ENCODE data around the gene KIF27.
"Not testable (repeated sequence)": the region's sequence is repeated elsewhere in the genome, so short reads cannot be mapped to it uniquely, and the experiment has no call there.

Gene KIF27

GRCh38 chr9:83933790-83934189 lies 12.6 kb upstream of the KIF27 start:
- DNase-seq, result peak in 3 of 4 experiments; percentile 39 to 60 (median 60)

- no peak for DNase-seq
Observed at GRCh38 chr9:83932851-83933250, 11.6 kb upstream of the KIF27 start.

- DNase-seq, result no peak
Observed at GRCh38 chr9:83932011-83932410, 10.8 kb upstream of the KIF27 start.

- no peak for DNase-seq
Observed at GRCh38 chr9:83930881-83931280, 9.6 kb upstream of the KIF27 start.

- no peak for DNase-seq
Observed at GRCh38 chr9:83927591-83927990, 6.4 kb upstream of the KIF27 start.

GRCh38 chr9:83920469-83920926 lies 734 bp downstream of the KIF27 start:
- peak in 1 of 4 experiments; percentile 18 for DNase-seq

- no peak for DNase-seq
Observed at GRCh38 chr9:83919111-83919510, 2.1 kb downstream of the KIF27 start.

GRCh38 chr9:83912194-83912593 lies 9.0 kb downstream of the KIF27 start:
- peak in 3 of 4 experiments; percentile 14 to 35 (median 28) for DNase-seq

- DNase-seq, result no peak
Observed at GRCh38 chr9:83906144-83906543, 15.1 kb downstream of the KIF27 start.

- DNase-seq, result not testable (repeated sequence)
Observed at GRCh38 chr9:83900615-83901014, 20.6 kb downstream of the KIF27 start.

- not testable (repeated sequence) for DNase-seq
Observed at GRCh38 chr9:83894301-83894700, 26.9 kb downstream of the KIF27 start.

- DNase-seq, result not testable (repeated sequence)
Observed at GRCh38 chr9:83886498-83886897, 34.7 kb downstream of the KIF27 start.

- peak in 3 of 4 experiments; percentile 2 to 17 (median 12) for DNase-seq
Observed at GRCh38 chr9:83885559-83886240, 35.5 kb downstream of the KIF27 start.

GRCh38 chr9:83881687-83882408 lies 39.4 kb downstream of the KIF27 start:
- DNase-seq, result not testable (repeated sequence)

- not testable (repeated sequence) for DNase-seq
Observed at GRCh38 chr9:83875559-83875958, 45.7 kb downstream of the KIF27 start.

- peak in 2 of 4 experiments; percentile 6 to 11 for DNase-seq
Observed at GRCh38 chr9:83849895-83850294, 71.3 kb downstream of the KIF27 start.

- DNase-seq, result not testable (repeated sequence)
Observed at GRCh38 chr9:83837070-83837643, 84.1 kb downstream of the KIF27 start.

GRCh38 chr9:83830426-83831071 lies 90.7 kb downstream of the KIF27 start:
- DNase-seq, result not testable (repeated sequence)

GRCh38 chr9:83824986-83825623 lies 96.1 kb downstream of the KIF27 start:
- DNase-seq, result not testable (repeated sequence)

GRCh38 chr9:83817356-83818278 lies 103.6 kb downstream of the KIF27 start, which contains the start of gene GKAP1:
Gene GKAP1 (minus strand): TSS chr9:83817769. CDS start chr9:83806517, 11,252 bp downstream.
- peak; percentile 53 to 83 (median 68) for DNase-seq

- DNase-seq, result not testable (repeated sequence)
Observed at GRCh38 chr9:83817011-83817355, 104.2 kb downstream of the KIF27 start.

Measured in suppressor macrophage (primary cell).